GM12878 (cell line): Measurements from ENCODE around the gene ARHGEF6. TPM values are rescaled to one million over a fixed set of nuclear protein-coding genes. Genes with fewer than 3 reads are reported as not detected.

Experiments used
- CREM ChIP-seq: IDR thresholded peaks from 2 replicates; pipeline ENCODE4 v1.6.1; 2014; ENCODE audit warnings: antibody characterized with exemption, low read depth
- FOS ChIP-seq: IDR thresholded peaks from 3 replicates; pipeline ENCODE4 v1.6.1; 2011; ENCODE audit warnings: borderline replicate concordance; ENCODE audit not compliant: insufficient read length; ENCODE audit errors: extremely low read depth
- NKRF ChIP-seq: fragments of 450-650 bp; conservative IDR thresholded peaks from 2 replicates; pipeline ENCODE4 v1.6.1; 2017; ENCODE audit warnings: mild to moderate bottlenecking, moderate library complexity
- POLR2AphosphoS2 ChIP-seq: IDR thresholded peaks from 2 replicates; pipeline ENCODE4 v1.6.1; 2011; ENCODE audit warnings: low read depth, mild to moderate bottlenecking, low read length, improper control_type of control experiment, moderate library complexity
- PRDM15 ChIP-seq: fragments of 450-650 bp; formaldehyde crosslinking; IDR thresholded peaks from 2 replicates; pipeline ENCODE4 v1.4.0; 2020; ENCODE audit warnings: mild to moderate bottlenecking, moderate library complexity
- ZBTB11 ChIP-seq: fragments of 450-650 bp; formaldehyde crosslinking; IDR thresholded peaks from 2 replicates; pipeline ENCODE4 v1.5.0; 2022; ENCODE audit warnings: mild to moderate bottlenecking, missing genetic modification characterization
- polyA plus RNA-seq, 11 experiments: library from polyadenylated mRNA; depleted of rRNA in 4 of 11; unstranded in 6 of 11; stranded (reverse) in 5 of 11; fragments of >200 nt; fragmentation: Nextera tagmentation in 4 of 11; fragmentation: Illumina TruSeq in 1 of 11; extraction: Ambion mirVana in 4 of 11; extraction: Trizol in 1 of 11; gene quantifications; 1 replicate in 1 of 11; 2 replicates in 10 of 11; pipeline versions ENCODE4 v1.2.1 to v1.2.3, GENCODE V29; 2011 to 2016; ENCODE audit warnings: inconsistent platforms in 2 of 11, missing spikeins in 2 of 11, low read depth in 1 of 11
- total RNA-seq, 4 experiments: library from RNA; depleted of rRNA in 3 of 4; stranded (reverse); fragments of >200 nt in 3 of 4; fragmentation: Illumina TruSeq in 1 of 4; extraction: Trizol in 1 of 4; gene quantifications; 2 replicates each; pipeline versions ENCODE4 v1.2.1 to v1.2.3, GENCODE V29; 2013 to 2021

Gene ARHGEF6
- total and polyA plus RNA-seq, 10 of the 15 experiments (the other 5 are each of a cell fraction or from before 2014, with no cell fraction given) = 5.4 to 29.7 (median 18.0) TPM

GRCh38 chrX:136766785-136767103 is 14.0 kb downstream of the ARHGEF6 start (continued):
- TF ChIP-seq PRDM15 (CRISPR knock-in tag) (no peak), POLR2AphosphoS2 (no peak), NKRF (no peak), CREM (no peak), ZBTB11 (CRISPR knock-in tag) (no peak), FOS (no peak)
